GM12891 (cell line): ENCODE measurements around the gene MYO19.
A peak's percentile ranks its signal among the peaks of the same experiment; 100 is the strongest.

Experiments used
- PAX5 ChIP-seq: IDR thresholded peaks from 2 replicates; pipeline ENCODE4 v1.6.1; 2011; ENCODE audit warnings: low read length, moderate library complexity, mild to moderate bottlenecking; ENCODE audit not compliant: insufficient read depth, severe bottlenecking
- POLR2A ChIP-seq: IDR thresholded peaks from 2 replicates; pipeline ENCODE4 v1.6.1; 2011; ENCODE audit warnings: low read depth, low read length, control low read depth
- POLR2AphosphoS5 ChIP-seq: IDR thresholded peaks from 2 replicates; pipeline ENCODE4 v1.6.1; 2011; ENCODE audit warnings: low read depth, low read length, control low read depth
- POU2F2 ChIP-seq: IDR thresholded peaks from 2 replicates; pipeline ENCODE4 v1.6.1; 2011; ENCODE audit warnings: low read depth, mild to moderate bottlenecking, control low read depth, low read length, moderate library complexity
- SPI1 ChIP-seq: IDR thresholded peaks from 2 replicates; pipeline ENCODE4 v1.6.1; 2011; ENCODE audit warnings: low read depth, low read length, control low read depth
- TAF1 ChIP-seq: IDR thresholded peaks from 2 replicates; pipeline ENCODE4 v1.6.1; 2011; ENCODE audit warnings: low read depth, low read length, control low read depth

DNA sequence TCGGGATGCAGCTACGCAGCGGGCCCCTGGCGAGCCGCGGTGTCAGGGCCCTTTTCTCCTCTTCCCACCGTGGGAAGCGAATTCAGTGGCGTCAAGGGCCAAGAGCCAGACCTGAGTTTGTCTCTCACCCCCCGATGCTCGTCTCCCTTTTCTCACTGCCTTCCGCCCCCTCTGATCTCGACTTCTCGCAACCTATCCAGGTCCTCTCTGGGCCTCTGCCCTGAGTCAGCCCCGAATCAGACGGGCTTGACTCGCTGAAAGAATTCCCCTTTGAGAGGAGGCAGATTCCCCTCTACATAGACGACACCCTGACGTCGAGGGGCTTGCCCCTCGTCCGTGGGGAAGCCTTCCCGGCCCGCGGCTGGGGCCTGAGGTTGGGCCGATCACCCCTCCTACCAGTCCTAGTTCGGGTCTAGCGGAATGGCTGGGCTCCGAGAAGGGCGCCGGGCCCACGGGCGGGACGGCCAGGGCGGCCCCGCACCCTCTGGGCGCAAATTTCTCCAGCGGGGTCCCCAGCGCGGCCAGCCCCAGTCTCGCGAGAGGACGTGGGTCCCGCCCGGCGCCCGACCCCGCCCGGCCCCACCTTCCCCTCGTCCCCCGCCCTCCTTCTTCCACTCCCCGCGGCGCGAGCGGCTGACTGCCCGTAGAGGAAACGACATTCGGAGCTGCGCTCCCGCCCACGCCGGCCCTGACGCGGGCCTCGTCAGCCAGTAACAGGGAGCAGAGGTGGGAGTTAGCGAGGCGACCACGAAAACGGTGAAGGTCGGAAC, 9.8 kb upstream of the MYO19 start, which contains the start of gene GGNBP2:
- TF ChIP-seq POLR2AphosphoS5 (no peak; the same call in 1 of the 2 replicates), POLR2A (peak; percentile 26; the same call in 1 of the 2 replicates), SPI1 (no peak), PAX5 (no peak), TAF1 (peak; percentile 58; the same call in 1 of the 2 replicates), POU2F2 (no peak; the same call in 1 of the 2 replicates)
